GM21515 (cell line): ENCODE data around the gene CYB5A.

Experiments used
- ATAC-seq: cut with Tn5 transposase; IDR thresholded peaks from one replicate; pipeline ENCODE4 v1.9.1; 2021; ENCODE audit not compliant: unreplicated experiment

Gene CYB5A

DNA sequence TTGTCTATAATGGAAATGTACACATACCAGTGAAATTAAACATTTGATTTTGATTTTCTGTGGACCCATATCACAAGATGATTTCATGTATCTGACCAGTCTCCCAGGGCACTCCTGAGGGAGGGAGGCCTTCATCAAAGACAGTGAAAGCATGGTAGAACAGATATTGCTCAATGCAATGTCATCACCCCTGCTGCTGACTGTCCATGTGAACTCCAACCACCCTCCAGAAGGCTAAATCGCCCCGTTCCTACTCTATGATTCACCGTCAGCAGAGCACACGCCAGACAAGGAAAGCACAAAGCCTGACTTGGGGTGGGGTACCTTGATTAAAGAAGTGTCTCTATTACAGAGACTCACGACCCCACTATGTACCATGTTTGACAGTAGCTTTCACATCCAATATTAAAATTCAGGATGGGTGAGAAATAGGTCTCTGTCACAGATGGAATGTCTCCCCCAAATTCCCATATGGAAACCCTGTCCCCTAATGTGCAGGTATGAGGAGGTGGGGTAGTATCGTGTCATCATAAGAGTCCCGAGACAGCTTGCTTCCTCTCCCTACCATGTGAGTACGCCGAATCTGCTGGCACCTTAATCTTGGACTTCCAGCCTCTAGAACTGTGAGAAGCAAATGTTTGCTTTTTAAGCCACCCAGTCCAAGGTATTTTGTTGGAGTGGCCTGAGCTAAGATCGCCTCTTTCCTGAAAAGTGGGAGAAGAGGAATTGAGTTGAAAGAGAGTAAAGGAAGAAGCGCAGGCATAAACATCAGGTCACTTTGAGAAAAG is 42.4 kb downstream of the CYB5A start:
- ATAC-seq = no peak

GRCh38 chr18:74248595-74248994 is 43.2 kb downstream of the CYB5A start:
- no peak for ATAC-seq

DNA sequence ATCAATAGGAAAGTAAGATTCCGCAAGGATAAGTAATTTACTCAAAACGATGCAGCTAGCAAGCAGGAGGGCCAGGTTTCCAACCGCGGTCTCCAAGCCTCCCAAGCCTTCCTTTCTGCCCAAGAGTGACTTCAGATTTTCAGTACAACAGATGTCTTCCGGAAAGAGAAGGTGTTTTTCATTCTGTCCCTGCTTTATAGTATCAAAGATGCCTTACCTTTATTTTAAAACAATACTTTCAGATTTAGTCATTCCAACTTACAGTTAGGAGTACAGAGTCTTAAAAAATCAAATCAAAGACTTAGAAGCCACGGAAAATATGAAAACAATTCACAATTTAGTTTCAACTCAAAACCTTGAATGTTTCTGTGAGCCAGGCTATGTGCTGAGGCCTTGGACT is 43.6 kb downstream of the CYB5A start:
- ATAC-seq = no peak

- no peak for ATAC-seq
Observed at GRCh38 chr18:74244554-74244953, 47.2 kb downstream of the CYB5A start.

- ATAC-seq = no peak
Observed at GRCh38 chr18:74243127-74243526, 48.6 kb downstream of the CYB5A start.

DNA sequence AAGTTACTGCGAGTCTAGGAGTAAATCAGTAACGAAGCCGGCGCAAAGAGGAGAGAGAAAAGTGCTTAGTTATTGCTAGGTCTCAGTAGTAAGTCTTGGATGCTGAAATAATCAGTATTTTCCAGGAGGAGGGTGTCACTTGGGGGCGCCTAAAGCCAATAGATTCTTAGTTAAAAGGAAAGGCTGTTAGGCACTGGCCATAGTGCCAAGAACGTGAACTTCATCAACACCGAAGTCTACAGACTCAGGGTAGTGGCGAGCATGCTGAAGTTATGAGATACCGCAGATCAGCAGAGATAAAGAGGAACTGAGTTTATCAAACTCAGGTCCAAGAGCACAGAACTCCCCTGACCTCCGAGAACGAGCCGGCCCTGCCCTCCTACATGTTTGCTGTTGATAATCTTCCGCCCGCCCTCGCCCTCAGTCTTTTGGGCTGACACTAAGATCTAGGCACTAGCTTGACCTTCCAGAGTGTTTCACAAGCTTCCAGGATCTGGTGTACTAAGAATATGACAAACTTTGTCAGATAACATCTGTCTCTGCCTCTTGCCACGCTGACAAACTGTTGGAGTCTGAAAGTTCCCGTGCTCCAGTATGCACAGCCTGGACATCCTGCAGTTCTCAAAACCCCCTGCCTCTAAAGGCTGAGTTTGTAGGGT is 49.2 kb downstream of the CYB5A start:
- no peak for ATAC-seq

GRCh38 chr18:74241970-74242369 is 49.8 kb downstream of the CYB5A start:
- ATAC-seq = no peak

- ATAC-seq = no peak
Observed at GRCh38 chr18:74241426-74241825, 50.3 kb downstream of the CYB5A start.

- ATAC-seq = no peak
Observed at GRCh38 chr18:74239567-74239966, 52.2 kb downstream of the CYB5A start.

- no peak for ATAC-seq
Observed at GRCh38 chr18:74234326-74235171, 57.2 kb downstream of the CYB5A start.

GRCh38 chr18:74233933-74234325 is 57.8 kb downstream of the CYB5A start:
- ATAC-seq = no peak

- ATAC-seq = no peak
Observed at GRCh38 chr18:74230922-74231714, 60.6 kb downstream of the CYB5A start.

DNA sequence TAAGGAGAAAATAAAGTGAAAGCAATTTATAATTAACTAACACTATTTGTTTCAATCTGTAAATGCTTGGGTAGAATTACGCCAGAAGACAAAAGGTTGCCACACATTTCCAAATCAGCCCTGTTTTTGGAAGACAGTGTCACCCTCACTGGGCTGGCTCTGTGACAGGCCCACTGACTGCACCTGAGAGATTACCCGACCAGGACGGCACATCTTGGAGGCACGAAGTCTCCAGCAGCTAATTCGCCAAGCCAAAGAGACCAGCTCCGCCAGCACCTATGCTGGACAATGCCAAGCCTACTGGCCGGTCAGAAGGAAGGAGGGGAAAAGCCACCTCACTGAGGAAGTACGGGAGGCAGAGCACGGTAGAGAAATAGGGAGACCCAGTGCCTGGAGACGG is 61.9 kb downstream of the CYB5A start:
- no peak for ATAC-seq

DNA sequence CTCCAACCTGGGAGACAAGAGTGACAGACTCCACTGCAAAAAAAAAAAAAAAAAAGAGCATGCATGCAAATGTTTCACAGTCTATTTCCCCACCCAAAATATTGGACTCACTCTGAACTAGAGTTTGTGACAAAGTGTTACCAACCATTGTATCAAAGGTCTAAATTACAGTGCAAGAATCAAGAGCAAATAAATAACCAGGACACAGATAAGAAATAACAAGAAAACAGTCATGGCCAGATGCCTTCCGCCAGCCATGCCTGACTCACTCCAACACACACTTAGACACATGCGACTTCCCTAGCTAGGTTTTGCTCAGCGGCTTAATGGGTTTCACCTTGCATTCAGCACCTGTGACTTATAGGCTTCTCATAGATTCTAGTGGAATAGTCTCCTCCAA is 62.8 kb downstream of the CYB5A start:
- no peak for ATAC-seq

GRCh38 chr18:74228312-74228711 is 63.5 kb downstream of the CYB5A start:
- no peak for ATAC-seq

DNA sequence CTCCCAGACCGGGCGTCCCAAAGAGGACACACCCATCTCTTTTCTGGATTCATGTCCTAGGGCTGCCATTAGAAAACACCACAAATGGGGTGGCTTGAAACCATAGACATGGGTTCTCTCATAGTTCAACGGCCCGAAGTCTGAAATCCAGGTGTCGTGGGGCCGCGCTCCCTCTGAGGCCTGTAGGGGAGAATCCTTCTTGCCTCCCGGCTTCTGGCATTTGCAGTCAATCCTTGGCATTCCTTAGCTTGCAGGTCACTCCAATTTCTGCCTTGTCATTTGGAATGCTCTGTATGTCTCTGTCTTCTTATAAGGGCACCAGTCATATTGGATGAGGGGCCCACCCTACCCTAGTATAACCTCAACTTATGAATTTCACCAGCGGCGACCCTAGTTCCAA is 65.1 kb downstream of the CYB5A start:
- ATAC-seq = no peak

DNA sequence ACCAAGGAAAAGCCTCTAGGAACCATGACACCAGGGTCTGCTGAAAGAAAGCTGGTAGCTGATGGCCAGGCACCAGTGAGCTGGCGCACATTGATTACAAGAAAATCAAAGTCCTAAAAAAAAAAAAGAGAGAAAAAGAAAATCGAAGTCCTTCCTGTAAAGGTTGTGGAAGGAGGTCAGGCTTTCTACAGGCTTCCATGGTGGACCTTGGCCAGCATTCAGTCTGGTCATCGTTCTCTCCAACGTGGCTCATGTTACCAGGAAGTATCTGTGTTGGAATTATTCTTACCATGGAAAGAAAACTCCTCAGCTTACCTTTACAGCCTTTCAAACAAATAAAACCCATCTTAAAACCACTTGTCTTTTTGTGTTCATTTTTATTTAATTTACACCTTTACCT is 65.6 kb downstream of the CYB5A start:
- ATAC-seq = no peak

GRCh38 chr18:74225193-74225840 is 66.4 kb downstream of the CYB5A start:
- ATAC-seq = no peak

GRCh38 chr18:74222710-74223494 is 68.9 kb downstream of the CYB5A start:
- ATAC-seq = no peak

GRCh38 chr18:74221081-74221480 is 70.7 kb downstream of the CYB5A start:
- no peak for ATAC-seq
